Testis (tissue), 3 donors: Measurements from ENCODE around the gene MAP3K20. TPM values are rescaled to one million over a fixed set of nuclear protein-coding genes. Genes with fewer than 3 reads are reported as not detected.

Experiments
- DNase-seq: peaks from one replicate; pipeline ENCODE4 v3.0.0-alpha.2; 2019
- H3K27ac ChIP-seq, 2 donors: fragments of 200-600 bp; sonication (generic); one replicate each; pipeline ENCODE4 v1.5.1; 2019
- H3K27me3 ChIP-seq: fragments of 200-600 bp; sonication (generic); one replicate; pipeline ENCODE4 v1.5.1; 2019
- H3K36me3 ChIP-seq: fragments of 200-600 bp; sonication (generic); one replicate; pipeline ENCODE4 v1.5.1; 2017; ENCODE audit warnings: low read depth; ENCODE audit errors: missing control alignments
- H3K4me1 ChIP-seq: fragments of 200-600 bp; sonication (generic); one replicate; pipeline ENCODE4 v1.5.1; 2019
- H3K4me3 ChIP-seq, 2 donors: fragments of 200-600 bp; sonication (generic); one replicate each; pipeline ENCODE4 v1.5.1; 2017 to 2019
- H3K9me3 ChIP-seq: fragments of 200-600 bp; sonication (generic); one replicate; pipeline ENCODE4 v1.5.1; 2017
- POLR2A ChIP-seq: fragments of 450-650 bp; IDR thresholded peaks from one replicate; pipeline ENCODE4 v1.6.1; 2017; ENCODE audit warnings: antibody characterized with exemption, mild to moderate bottlenecking, moderate library complexity
- WGBS, 2 donors: methylation state at CpG; one replicate each; pipeline ENCODE4 v1.1.5; 2018; 5-methylcytosine and 5-hydroxymethylcytosine counted together
- intact Hi-C: fragments of 100-400 bp; cut with DNase I; formaldehyde crosslinking; loops from one replicate; pipeline ENCODE4 v1.15.1; 2023; ENCODE audit warnings: low total_unique reads
- polyA plus RNA-seq: library from polyadenylated mRNA; stranded (reverse); fragments of 350-450 nt; fragmentation: Illumina TruSeq; extraction: RNeasy Lipid Tissue Mini Kit (QIAGEN cat#74804); gene quantifications from one replicate; pipeline ENCODE4 v1.2.3, GENCODE V29; 2014; ENCODE audit warnings: low read depth, low replicate concordance; ENCODE audit not compliant: insufficient read depth
- total RNA-seq, 2 donors: library from RNA; depleted of rRNA; stranded (reverse); fragments of >200 nt; gene quantifications; one replicate each; pipeline ENCODE4 v1.2.3, GENCODE V29; 2016
- TF ChIP-seq, protein P1 (sequence below), 3 experiments: fragments of 450-650 bp in 2 of 3; fragments of 200-600 bp in 1 of 3; sonication (generic) in 1 of 3; IDR thresholded peaks; one replicate each; pipeline ENCODE4 v1.5.1; 2016 to 2019; ENCODE audit warnings: antibody characterized with exemption in 3 of 3, mild to moderate bottlenecking in 2 of 3, moderate library complexity in 1 of 3

Gene MAP3K20
- total and polyA plus RNA-seq, 3 donors from 2014 or later, result 20.7 to 30.8 (median 25.3) TPM

GRCh38 chr2:173028671-173029070 lies 47.0 kb upstream of the MAP3K20 start:
- Histone ChIP-seq H3K36me3 (no peaks in the 10 kb centered on the region), H3K4me1 (peaks cover 11% of the 10 kb centered on the region), H3K9me3 (no peaks in the 10 kb centered on the region), H3K4me3 (no peak overlapping the region), H3K27me3 (no peaks in the 10 kb centered on the region), H3K27ac (no peak overlapping the region)
- no peak for DNase-seq
- intact Hi-C loops, result no loop called here
- no peak for TF ChIP-seq POLR2A
- TF ChIP-seq, protein P1, sequence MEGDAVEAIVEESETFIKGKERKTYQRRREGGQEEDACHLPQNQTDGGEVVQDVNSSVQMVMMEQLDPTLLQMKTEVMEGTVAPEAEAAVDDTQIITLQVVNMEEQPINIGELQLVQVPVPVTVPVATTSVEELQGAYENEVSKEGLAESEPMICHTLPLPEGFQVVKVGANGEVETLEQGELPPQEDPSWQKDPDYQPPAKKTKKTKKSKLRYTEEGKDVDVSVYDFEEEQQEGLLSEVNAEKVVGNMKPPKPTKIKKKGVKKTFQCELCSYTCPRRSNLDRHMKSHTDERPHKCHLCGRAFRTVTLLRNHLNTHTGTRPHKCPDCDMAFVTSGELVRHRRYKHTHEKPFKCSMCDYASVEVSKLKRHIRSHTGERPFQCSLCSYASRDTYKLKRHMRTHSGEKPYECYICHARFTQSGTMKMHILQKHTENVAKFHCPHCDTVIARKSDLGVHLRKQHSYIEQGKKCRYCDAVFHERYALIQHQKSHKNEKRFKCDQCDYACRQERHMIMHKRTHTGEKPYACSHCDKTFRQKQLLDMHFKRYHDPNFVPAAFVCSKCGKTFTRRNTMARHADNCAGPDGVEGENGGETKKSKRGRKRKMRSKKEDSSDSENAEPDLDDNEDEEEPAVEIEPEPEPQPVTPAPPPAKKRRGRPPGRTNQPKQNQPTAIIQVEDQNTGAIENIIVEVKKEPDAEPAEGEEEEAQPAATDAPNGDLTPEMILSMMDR (IDR thresholded peaks at IDR 0.05), result no peak
- WGBS, 2 donors, result 65 to 67% methylated on average over 5 of the region's 5 CpGs

DNA sequence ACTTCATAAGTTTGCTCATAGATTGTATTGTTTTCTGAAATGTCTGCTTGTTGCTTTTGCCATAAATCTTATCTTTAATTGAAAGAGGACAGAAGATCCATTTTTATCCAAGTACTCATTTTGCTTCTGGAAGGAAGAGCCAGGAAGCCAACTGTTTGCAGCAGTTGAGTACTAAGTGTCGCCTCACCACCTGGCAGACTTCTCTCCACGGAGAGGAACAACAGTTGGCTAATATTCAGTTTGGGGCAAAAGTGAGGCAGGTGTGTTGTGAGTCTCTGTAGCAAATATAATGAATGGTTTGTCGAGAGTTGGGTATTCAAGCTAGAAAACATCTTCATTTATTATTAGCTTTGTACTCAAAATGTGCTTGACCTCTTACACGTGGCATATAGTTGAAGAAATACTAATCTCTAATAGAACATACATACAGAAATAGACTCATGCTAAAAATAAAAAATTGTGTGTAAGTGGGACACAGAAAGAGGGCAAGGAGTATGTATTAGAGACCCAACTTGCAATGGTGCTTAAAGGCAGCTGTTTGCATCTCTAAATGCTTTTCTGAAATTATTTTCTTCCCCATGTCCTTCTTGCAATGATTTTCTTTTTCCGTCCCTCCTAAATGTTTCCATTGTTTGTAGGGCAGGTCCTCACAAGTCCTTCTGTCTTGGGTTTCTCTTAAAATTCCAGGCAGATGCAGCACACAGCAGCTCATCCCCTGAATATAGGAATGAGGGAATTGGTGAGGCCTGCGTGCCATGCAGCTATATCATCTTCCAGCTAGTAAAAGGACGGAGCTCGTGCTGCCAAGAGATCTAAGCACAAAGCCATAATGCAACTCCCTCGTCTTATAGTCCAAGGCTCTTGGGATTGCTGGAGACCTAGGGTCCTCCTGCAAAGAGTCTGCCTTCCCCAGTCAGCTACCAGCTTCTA lies 44.8 kb upstream of the MAP3K20 start:
- H3K9me3 ChIP-seq, result no peaks in the 10 kb centered on the region
- H3K27me3 ChIP-seq, result no peaks in the 10 kb centered on the region
- 83 to 84% methylated on average over 9 of the region's 9 CpGs for WGBS, 2 donors
- no peak for DNase-seq
- H3K36me3 ChIP-seq, result no peaks in the 10 kb centered on the region
- H3K4me3 ChIP-seq, result no peak overlapping the region
- peaks cover 11% of the 10 kb centered on the region for H3K4me1 ChIP-seq
- intact Hi-C loops, result no loop called here
- H3K27ac ChIP-seq, result no peak overlapping the region
- TF ChIP-seq POLR2A, result no peak
- TF ChIP-seq, protein P1 (IDR thresholded peaks at IDR 0.05), result no peak

DNA sequence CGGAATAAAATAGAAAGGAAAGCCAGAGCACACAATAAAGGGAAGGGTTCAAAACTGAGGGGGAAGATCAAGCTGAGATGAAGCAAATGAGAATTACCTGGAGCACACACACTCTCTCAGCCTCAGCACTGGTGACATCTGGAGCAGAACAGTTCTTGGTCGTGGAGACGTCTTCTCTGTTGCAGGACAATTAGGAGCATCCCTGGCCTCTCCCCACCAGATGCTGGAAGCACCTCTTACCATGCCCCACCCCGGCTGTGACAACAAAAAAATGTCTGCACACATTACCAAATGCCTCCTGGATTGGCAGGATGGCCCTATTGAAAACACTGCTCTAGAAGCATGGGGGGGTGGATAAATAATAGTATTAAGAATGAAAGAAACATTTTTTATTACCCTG lies 43.6 kb upstream of the MAP3K20 start:
- H3K36me3 ChIP-seq, result no peaks in the 10 kb centered on the region
- intact Hi-C loops, result no loop called here
- 80 to 93% methylated on average over 4 of the region's 4 CpGs for WGBS, 2 donors

GRCh38 chr2:173033084-173033483 lies 42.6 kb upstream of the MAP3K20 start:
- WGBS, 2 donors, result 94 to 96% methylated on average over 3 of the region's 3 CpGs
- no peak for DNase-seq
- intact Hi-C loops, result no loop called here

More for the DNA sequence above, 43.6 kb upstream of the MAP3K20 start:
- Histone ChIP-seq H3K27ac (no peak overlapping the region), H3K9me3 (no peaks in the 10 kb centered on the region), H3K27me3 (no peaks in the 10 kb centered on the region), H3K4me3 (no peak overlapping the region), H3K4me1 (peaks cover 14% of the 10 kb centered on the region)
- TF ChIP-seq, protein P1 (IDR thresholded peaks at IDR 0.05), result no peak
- no peak for TF ChIP-seq POLR2A
- DNase-seq, result no peak

More at GRCh38 chr2:173033084-173033483, 42.6 kb upstream of the MAP3K20 start:
- H3K9me3 ChIP-seq, result no peaks in the 10 kb centered on the region
- H3K27me3 ChIP-seq, result no peaks in the 10 kb centered on the region
- H3K4me3 ChIP-seq, result no peak overlapping the region
- peaks cover 19% of the 10 kb centered on the region for H3K4me1 ChIP-seq
- H3K36me3 ChIP-seq, result no peaks in the 10 kb centered on the region
- no peak overlapping the region for H3K27ac ChIP-seq
- TF ChIP-seq, protein P1 (IDR thresholded peaks at IDR 0.05), result no peak
- TF ChIP-seq POLR2A, result no peak
